Left renal cortex interstitium (tissue), 4 donors: ENCODE data around the gene AXDND1. TPM values are rescaled to one million over a fixed set of nuclear protein-coding genes. Genes with fewer than 3 reads are reported as not detected.
"Not testable (repeated sequence)": the region's sequence is repeated elsewhere in the genome, so short reads cannot be mapped to it uniquely, and the experiment has no call there.

Source experiments
- DNase-seq, 4 donors: peaks; one replicate each; pipeline ENCODE4 v3.0.0-alpha.2; 2013; ENCODE audit warnings: low read depth in 4 of 4, low spot score in 2 of 4, missing footprints in 1 of 4
- polyA plus RNA-seq, 4 donors: library from polyadenylated mRNA; unstranded; fragments of 120-200 nt; gene quantifications; one replicate each; pipeline ENCODE4 v1.2.1, GENCODE V29; 2013; ENCODE audit not compliant: insufficient read length in 4 of 4

AXDND1 gene
- polyA plus RNA-seq, result 10 to 100 TPM in 2 of 4 donors, 1 to 10 TPM in 2; 8.4 to 44.3 (median 18.2) TPM

DNA sequence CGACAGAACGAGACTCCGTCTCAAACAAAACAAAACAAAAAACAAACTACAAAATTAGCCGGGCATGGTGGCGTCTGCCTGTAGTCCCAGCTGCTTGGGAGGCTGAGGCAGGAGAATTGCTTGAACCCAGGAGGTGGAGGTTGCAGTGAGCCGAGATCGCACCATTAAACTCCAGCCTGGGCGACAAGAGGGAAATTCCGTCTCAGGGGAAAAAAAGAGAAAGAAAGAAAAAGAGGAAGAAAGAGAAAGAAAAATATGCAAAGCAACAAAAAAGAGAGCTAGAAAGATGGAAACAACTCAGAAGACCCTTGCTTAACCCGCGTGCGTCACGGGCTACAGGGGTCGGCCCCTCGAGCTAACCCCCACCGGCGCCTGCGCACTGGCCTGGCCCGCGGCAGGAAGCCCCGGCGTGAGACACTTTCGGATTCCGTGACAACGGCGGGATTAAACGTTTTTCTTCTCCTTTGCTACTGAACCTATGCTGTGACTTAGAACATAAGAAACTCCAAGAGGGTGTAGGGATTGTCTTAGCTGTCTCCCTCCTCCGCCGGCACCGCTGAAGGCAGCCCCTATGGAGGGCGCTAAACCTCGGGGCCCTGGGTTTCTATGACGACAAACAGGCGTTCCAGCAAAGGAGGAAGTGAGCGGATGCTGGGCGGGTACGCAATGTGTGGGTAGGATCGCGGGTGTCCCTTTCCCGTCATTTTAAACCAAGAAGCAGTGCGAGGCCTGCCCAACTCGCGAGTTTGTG, at the start of gene AXDND1:
Gene AXDND1, plus strand, starts transcription at position 630 of the 751 bp plus-strand sequence. CDS start 539 bp downstream, outside the sequence.
- peak; percentile 76 to 86 (median 82) for DNase-seq

GRCh38 chr1:179318491-179318890, 47.3 kb upstream of the AXDND1 start:
- no peak for DNase-seq

DNA sequence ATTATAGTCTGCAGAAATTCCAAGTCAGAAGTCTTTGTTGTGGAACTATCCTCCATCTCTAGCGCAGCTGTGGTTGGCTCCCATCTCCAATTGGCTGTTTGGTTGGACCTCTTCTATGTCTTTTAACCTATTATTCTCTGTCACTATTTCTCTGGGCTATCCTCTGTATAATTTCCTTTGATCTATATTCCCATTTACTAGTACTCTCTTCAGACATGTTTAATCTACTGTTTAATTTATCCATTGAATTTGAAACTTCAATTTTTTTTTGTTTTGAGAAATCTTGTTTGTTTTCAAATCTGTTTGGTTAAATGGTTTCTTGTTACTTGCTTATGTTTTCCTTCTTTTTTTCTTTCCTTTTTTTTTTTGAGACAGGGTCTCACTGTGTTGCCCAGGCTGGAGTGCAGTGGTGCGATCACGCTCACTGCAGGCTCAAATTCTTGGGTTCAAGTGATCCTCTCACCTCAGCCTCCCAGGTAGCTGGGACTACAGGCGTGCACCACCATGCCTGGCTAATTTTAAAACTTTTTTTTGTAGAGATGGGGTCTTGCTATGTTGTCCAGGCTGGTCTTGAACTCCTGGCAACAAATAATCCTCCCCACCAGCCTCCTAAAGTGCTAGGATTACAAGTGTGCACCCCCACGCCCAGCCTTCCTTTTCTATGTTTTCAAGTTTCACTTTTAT, 44.1 kb upstream of the AXDND1 start:
- DNase-seq, result no peak

DNA sequence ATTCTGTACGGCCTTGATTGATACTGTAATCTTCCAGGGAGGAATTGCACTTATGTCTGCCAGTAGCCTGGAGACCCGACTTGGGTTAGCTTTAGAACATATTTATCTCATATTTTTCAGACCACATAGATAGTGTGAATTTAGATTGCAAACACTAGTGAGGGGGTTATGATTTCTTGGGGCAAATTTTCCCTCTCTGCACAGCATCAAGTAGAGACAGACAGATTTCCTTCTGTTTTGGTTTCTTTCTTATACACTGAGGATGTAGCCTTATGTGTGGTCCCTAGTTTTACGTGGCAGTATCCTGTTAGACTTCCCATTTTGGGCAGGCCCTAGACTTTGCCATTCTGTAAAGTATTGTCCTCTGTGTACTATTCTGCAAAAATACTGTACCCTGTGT, 43.2 kb upstream of the AXDND1 start:
- no peak for DNase-seq

- no peak for DNase-seq
Measured at GRCh38 chr1:179323436-179323835, 42.3 kb upstream of the AXDND1 start.

- no peak for DNase-seq
Measured at GRCh38 chr1:179325836-179326235, 39.9 kb upstream of the AXDND1 start.

- no peak for DNase-seq
Measured at GRCh38 chr1:179326746-179327145, 39.0 kb upstream of the AXDND1 start.

- no peak for DNase-seq
Measured at GRCh38 chr1:179327196-179327595, 38.6 kb upstream of the AXDND1 start.

DNA sequence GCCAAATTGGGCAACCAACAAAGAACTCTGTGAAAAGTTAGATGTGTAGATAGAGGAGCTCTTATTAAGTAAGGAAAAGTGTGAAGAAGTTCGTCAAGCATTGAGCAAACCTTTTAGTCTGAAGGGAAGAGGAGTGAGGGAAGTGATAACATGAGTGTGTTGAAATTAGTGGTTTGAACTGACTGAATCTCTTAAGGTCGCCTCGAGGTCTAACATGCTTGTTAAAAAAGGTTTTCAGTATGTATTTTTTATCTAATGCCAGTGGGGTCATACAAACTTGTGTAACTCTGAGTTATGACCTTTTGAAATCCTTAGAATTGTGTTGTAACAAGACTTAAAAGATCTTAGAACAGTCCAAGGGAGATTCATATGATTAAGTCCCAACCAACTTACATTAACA, 38.1 kb upstream of the AXDND1 start:
- DNase-seq, result no peak

DNA sequence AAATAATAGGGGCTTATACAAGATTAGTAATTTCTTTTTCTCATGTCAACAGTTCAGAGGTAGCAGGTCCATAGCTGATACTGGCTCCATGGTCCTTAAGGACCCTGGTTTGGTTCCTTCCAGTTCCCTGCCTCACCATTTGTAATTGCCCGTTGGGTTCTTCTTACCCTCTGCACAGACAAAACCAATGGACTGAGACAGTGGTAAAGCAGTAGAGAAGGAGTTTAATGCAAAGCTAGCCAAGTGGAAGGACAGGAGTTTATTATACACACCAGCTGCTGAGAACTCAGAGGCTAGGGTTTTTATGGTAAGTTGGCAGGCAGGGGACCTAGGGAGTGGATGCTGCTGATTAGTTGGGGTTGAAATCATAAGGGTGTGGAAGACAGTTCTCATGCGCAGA, 35.9 kb upstream of the AXDND1 start:
- DNase-seq, result no peak

DNA sequence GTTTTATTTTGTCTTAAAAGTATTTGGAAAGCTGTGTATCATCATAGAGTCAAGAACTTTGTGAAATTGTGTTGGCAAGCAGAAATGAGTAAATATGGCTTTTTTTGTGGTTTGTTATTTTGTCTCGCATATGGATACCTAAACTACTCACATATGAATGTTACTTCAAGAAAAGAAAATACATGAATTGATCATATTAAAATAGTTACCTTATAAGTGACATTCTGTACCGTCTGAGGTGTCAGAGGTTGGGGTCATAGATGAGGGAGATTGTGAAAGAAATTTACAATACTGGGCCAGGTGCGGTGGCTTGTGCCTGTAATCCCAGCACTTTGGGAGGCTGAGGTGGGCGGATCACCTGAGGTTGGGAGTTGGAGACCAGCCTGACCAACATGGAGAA, 31.3 kb upstream of the AXDND1 start:
- DNase-seq, result no peak

GRCh38 chr1:179337288-179337687, 28.5 kb upstream of the AXDND1 start:
- DNase-seq, result no peak

DNA sequence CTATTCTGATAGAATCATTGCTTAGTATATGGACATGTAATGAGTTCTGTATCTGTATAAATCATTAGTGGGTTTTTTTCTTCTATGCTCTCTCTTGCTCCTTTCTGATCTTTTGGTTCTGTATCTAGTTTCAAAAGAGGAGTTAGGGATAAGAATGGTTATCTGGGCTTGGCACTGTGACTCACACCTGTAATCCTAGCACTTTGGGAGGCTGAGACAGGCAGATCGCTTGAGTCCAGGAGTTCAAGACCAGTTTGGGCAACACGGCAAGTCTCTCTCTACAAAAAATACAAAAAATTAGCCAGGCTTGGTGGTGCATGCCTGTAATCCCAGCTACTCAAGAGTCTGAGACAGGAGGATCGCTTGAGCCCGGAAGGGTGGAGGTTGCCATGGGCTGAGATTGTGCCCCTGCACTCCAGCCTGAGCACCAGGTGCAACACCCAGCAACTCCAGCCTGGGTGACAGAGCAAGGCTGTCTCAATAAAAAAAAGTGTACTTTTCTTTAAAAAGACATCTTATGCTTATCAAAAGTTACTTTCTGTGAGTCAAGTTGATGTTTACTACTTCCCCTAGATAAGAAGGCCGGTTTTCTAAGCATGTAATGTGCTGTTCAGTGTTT, 27.7 kb upstream of the AXDND1 start:
- DNase-seq, result no peak

DNA sequence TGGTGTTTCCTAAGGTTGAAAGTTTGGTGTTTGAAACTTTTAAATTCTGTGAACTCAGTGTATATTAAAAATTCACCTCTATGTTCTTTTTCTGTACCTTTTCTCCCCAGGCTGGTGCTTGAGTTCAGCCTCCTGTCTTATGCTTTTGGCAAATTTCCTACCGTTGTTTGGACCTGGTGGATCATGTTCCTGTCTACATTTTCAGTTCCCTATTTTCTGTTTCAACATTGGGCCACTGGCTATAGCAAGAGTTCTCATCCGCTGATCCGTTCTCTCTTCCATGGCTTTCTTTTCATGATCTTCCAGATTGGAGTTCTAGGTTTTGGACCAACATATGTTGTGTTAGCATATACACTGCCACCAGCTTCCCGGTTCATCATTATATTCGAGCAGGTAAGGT, 24.9 kb upstream of the AXDND1 start:
- DNase-seq, result no peak

GRCh38 chr1:179341943-179342547, 23.7 kb upstream of the AXDND1 start:
- no peak for DNase-seq

DNA sequence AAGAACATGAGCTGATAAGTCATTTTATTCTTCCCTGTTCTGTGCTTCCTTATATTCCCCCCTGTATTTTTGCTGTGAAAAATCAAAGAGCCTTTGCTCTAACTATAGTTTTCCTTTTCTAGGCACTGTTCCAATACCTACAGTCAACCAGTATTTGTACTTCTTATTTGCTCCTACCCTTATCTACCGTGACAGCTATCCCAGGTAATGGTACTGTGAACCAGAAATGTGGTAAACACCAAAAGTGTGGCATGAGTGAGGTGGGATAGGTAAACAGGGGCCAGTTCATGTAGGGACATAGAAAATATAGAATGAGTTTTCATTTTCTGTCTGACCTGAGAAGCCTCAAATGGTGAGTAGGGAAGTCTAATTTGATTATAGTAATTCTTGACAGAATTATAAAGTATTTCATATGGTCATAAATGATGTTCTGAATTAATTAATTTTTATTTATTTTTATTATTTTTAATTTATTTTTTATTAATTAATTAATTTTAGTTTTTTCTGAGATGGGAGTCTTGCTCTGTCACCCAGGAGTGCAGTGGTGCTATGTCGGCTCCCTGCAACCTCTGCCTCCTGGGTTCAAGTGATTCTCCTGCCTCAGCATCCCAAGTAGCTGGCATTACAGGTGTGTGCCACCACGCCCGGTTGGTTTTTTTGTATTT, 22.9 kb upstream of the AXDND1 start:
- DNase-seq, result no peak

DNA sequence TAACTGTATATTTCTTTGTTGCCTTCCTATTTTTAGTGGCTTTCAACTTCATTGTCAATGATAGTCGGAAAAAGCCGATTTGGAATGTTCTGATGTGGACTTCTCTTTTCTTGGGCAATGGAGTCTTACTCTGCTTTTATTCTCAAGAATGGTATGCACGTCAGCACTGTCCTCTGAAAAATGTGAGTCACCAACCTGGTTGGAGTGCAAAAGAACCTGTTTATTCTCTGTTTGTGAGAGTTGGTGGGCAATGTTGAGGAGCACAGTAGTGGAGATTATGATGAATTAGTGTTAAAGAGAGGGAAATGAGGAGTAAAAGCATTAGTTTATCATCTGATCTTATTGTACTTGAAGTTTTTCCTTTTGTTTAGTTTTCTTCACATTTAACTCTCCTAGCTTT, 14.5 kb upstream of the AXDND1 start:
- DNase-seq, result no peak

- no peak for DNase-seq
Measured at GRCh38 chr1:179352236-179352635, 13.5 kb upstream of the AXDND1 start.

- no peak for DNase-seq
Measured at GRCh38 chr1:179353546-179353945, 12.2 kb upstream of the AXDND1 start.

DNA sequence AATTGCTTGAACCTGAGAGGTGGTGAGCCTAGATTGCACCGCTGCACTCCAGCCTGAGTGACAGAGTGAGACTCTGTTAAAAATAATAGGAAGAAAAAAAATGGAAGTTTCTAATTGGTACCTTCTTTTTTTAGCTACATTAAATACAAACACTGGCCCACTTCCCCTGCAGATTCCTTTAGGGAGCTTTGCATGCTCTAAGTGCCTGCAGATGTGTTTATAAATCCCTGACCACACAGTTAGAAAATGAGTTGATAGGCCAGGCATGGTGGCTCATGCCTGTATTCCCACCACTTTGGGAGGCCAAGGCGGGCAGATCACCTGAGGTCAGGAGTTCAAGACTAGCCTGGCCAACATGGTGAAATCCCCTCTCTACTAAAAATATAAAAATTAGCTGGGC, 4.1 kb upstream of the AXDND1 start:
- DNase-seq, result not testable (repeated sequence)
